ACC112 (cell line): ENCODE results near the gene FAM200A.
"Not testable (repeated sequence)": the region's sequence is repeated elsewhere in the genome, so short reads cannot be mapped to it uniquely, and the experiment has no call there.

Experiments used
- H2AFZ ChIP-seq: fragments of 200-600 bp; sonication (generic); one replicate; pipeline ENCODE4 v1.6.0; 2017; ENCODE audit warnings: antibody characterized with exemption, low read length; ENCODE audit not compliant: unreplicated experiment
- H3K27ac ChIP-seq: fragments of 200-600 bp; sonication (generic); 2 replicates; pipeline ENCODE4 v1.5.1; 2014; ENCODE audit warnings: low read depth, mild to moderate bottlenecking, antibody characterized with exemption, low read length, moderate library complexity
- H3K27me3 ChIP-seq: fragments of 200-600 bp; sonication (generic); 2 replicates; pipeline ENCODE4 v1.6.1; 2014; ENCODE audit warnings: mild to moderate bottlenecking, antibody characterized with exemption, low read length, moderate library complexity, mixed read lengths; ENCODE audit not compliant: insufficient read depth
- H3K36me3 ChIP-seq: fragments of 200-600 bp; sonication (generic); 2 replicates; pipeline ENCODE4 v1.6.1; 2016; ENCODE audit warnings: mild to moderate bottlenecking, antibody characterized with exemption, low read length, moderate library complexity, mixed read lengths; ENCODE audit not compliant: insufficient read depth
- H3K4me1 ChIP-seq: fragments of 200-600 bp; sonication (generic); one replicate; pipeline ENCODE4 v1.6.1; 2016; ENCODE audit warnings: low read length, mixed read lengths; ENCODE audit not compliant: insufficient read depth, unreplicated experiment, control insufficient read depth
- H3K4me3 ChIP-seq: fragments of 200-600 bp; sonication (generic); 2 replicates; pipeline ENCODE4 v1.5.1; 2014; ENCODE audit warnings: mild to moderate bottlenecking, low read depth, low read length
- H3K79me2 ChIP-seq: fragments of 200-600 bp; sonication (generic); one replicate; pipeline ENCODE4 v1.6.0; 2016; ENCODE audit warnings: low read length; ENCODE audit not compliant: control insufficient read depth, unreplicated experiment, insufficient read depth

Gene FAM200A

GRCh38 chr7:99551767-99552463 lies at the start of gene FAM200A:
FAM200A (minus strand) TSS chr7:99552114; CDS start chr7:99548407, 3,707 bp downstream.
- peak within 1 kb of the TSS; percentile 53 for H3K27ac ChIP-seq
- no peaks in the 10 kb centered on the region for H3K27me3 ChIP-seq
- H3K79me2 ChIP-seq = peaks cover 19% of the 10 kb centered on the region
- H2AFZ ChIP-seq = peak within 1 kb of the TSS; percentile 99
- peak within 1 kb of the TSS; percentile 98 for H3K4me3 ChIP-seq
- H3K4me1 ChIP-seq = peaks cover 6% of the 10 kb centered on the region
- H3K36me3 ChIP-seq = peaks cover 19% of the 10 kb centered on the region

- H3K36me3 ChIP-seq = no peaks in the 10 kb centered on the region
- no peaks in the 10 kb centered on the region for H3K4me1 ChIP-seq
- no peak overlapping the region for H3K4me3 ChIP-seq
- no peaks in the 10 kb centered on the region for H3K79me2 ChIP-seq
- H2AFZ ChIP-seq = no peak overlapping the region
- no peak overlapping the region for H3K27ac ChIP-seq
- H3K27me3 ChIP-seq = no peaks in the 10 kb centered on the region
Observed at GRCh38 chr7:99599836-99600235, 47.9 kb upstream of the FAM200A start.

GRCh38 chr7:99597762-99598501 lies 46.0 kb upstream of the FAM200A start, which contains the start of gene TMEM225B:
TMEM225B (plus strand) TSS chr7:99598267; CDS start chr7:99604389, 6,122 bp downstream.
- Histone ChIP-seq H2AFZ (no peak within 1 kb of the TSS), H3K4me1 (no peaks in the 10 kb centered on the region), H3K4me3 (no peak within 1 kb of the TSS)

GRCh38 chr7:99596408-99596955 lies 44.6 kb upstream of the FAM200A start:
- no peaks in the 10 kb centered on the region for H3K4me1 ChIP-seq
- no peak overlapping the region for H3K4me3 ChIP-seq
- H3K36me3 ChIP-seq = no peaks in the 10 kb centered on the region
- H2AFZ ChIP-seq = no peak overlapping the region
- no peaks in the 10 kb centered on the region for H3K27me3 ChIP-seq
- no peaks in the 10 kb centered on the region for H3K79me2 ChIP-seq
- H3K27ac ChIP-seq = no peak overlapping the region

More at GRCh38 chr7:99597762-99598501, 46.0 kb upstream of the FAM200A start, which contains the start of gene TMEM225B:
- Histone ChIP-seq H3K27ac (no peak within 1 kb of the TSS), H3K79me2 (no peaks in the 10 kb centered on the region), H3K27me3 (no peaks in the 10 kb centered on the region), H3K36me3 (no peaks in the 10 kb centered on the region)

DNA sequence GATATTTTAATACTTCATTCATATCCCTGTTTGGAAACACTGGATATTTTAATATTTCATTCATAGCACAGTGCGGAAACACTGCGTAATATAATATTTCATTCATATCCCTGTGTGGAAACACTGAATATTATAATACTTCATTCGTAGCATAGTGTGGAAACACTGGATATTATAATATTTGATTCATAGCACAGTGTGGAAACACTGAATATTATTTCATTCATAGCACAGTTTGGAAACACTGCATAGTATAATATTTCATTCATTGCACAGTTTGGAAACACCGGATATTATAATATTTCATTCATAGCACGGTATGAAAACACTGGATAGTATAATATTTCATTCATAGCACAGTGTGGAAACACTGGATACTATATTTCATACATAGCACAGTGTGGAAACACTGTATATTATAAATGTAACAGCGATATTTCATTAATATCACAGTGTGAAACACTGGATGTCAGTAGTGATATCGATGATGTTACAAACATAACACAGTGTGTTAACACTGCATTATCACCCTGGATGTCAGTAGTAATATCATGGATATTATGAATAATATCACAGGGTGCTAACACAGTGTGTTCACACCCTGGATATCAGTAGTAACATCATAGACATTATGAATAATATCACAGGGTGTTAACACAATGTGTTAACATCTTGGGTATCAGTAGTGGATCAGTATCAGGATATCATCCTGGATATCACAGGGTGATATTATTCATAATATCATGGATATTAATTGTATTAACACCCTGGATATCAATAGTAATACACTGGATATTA lies 43.2 kb upstream of the FAM200A start:
- Histone ChIP-seq H2AFZ (no peak overlapping the region), H3K27me3 (no peaks in the 10 kb centered on the region), H3K4me1 (no peaks in the 10 kb centered on the region), H3K36me3 (no peaks in the 10 kb centered on the region), H3K79me2 (no peaks in the 10 kb centered on the region), H3K27ac (no peak overlapping the region), H3K4me3 (no peak overlapping the region)

- Histone ChIP-seq H3K27me3 (peaks cover 33% of the 10 kb centered on the region), H2AFZ (no peak overlapping the region), H3K4me1 (no peaks in the 10 kb centered on the region), H3K36me3 (no peaks in the 10 kb centered on the region), H3K27ac (no peak overlapping the region), H3K4me3 (no peak overlapping the region), H3K79me2 (no peaks in the 10 kb centered on the region)
Observed at GRCh38 chr7:99588868-99589267, 37.0 kb upstream of the FAM200A start.

GRCh38 chr7:99580778-99581332 lies 28.9 kb upstream of the FAM200A start:
- H3K79me2 ChIP-seq, H3K36me3 ChIP-seq, H3K27ac ChIP-seq, H3K4me1 ChIP-seq: not testable (repeated sequence)
- Histone ChIP-seq H2AFZ (peak overlapping the region; percentile 97), H3K27me3 (peaks cover 17% of the 10 kb centered on the region; the same call in 1 of the 2 replicates), H3K4me3 (peak overlapping the region; percentile 79)

- peak overlapping the region; percentile 79 for H3K4me3 ChIP-seq
Observed at GRCh38 chr7:99579956-99580777, 28.3 kb upstream of the FAM200A start.

GRCh38 chr7:99579281-99579955 lies 27.5 kb upstream of the FAM200A start:
- peak overlapping the region; percentile 97 for H2AFZ ChIP-seq
- H3K79me2 ChIP-seq = no peaks in the 10 kb centered on the region
- peaks cover 8% of the 10 kb centered on the region for H3K4me1 ChIP-seq
- peaks cover 11% of the 10 kb centered on the region; the same call in 1 of the 2 replicates for H3K27me3 ChIP-seq
- no peaks in the 10 kb centered on the region for H3K36me3 ChIP-seq
- H3K27ac ChIP-seq = no peak overlapping the region
- H3K4me3 ChIP-seq = peak overlapping the region; percentile 79

More at GRCh38 chr7:99579956-99580777, 28.3 kb upstream of the FAM200A start:
- Histone ChIP-seq H3K36me3 (no peaks in the 10 kb centered on the region), H3K27me3 (peaks cover 15% of the 10 kb centered on the region; the same call in 1 of the 2 replicates), H2AFZ (peak overlapping the region; percentile 97), H3K4me1 (peaks cover 8% of the 10 kb centered on the region), H3K27ac (no peak overlapping the region), H3K79me2 (no peaks in the 10 kb centered on the region)
